PC-9 (cell line): ENCODE measurements around the gene FADD. TPM values are rescaled to one million over a fixed set of nuclear protein-coding genes. Genes with fewer than 3 reads are reported as not detected.

Experiments used
- BruUV-seq: library from RNA; stranded (reverse); fragments of 400-500 nt; replicated peaks from 2 replicates; lab custom pipeline; 2021; lab: Mats Ljungman, UMichigan
- CTCF ChIA-PET: fragments of 300-600 bp; sonication (Branson Sonifier 250); formaldehyde crosslinking; loops from one replicate; lab custom pipeline; 2022; ENCODE audit warnings: antibody characterized with exemption; lab: Charles Lee
- POLR2A ChIA-PET: fragments of 300-600 bp; sonication (Branson Sonifier 250); formaldehyde crosslinking; loops from one replicate; lab custom pipeline; 2022; ENCODE audit warnings: antibody characterized with exemption; ENCODE audit not compliant: unreplicated experiment; lab: Charles Lee
- DNase-seq, 2 experiments: peaks; one replicate each; pipeline versions ENCODE4 v3.0.0 to v3.0.0-alpha.2; 2015 to 2022; ENCODE audit warnings: mixed read lengths in 1 of 2
- H2AFZ ChIP-seq: fragments of 200-600 bp; sonication (generic); 2 replicates; pipeline ENCODE4 v1.8.1; 2017; ENCODE audit warnings: antibody characterized with exemption
- H3F3A ChIP-seq: fragments of 200-600 bp; sonication (generic); 2 replicates; pipeline ENCODE4 v1.8.1; 2017; ENCODE audit warnings: antibody characterized with exemption, mild to moderate bottlenecking, low read depth; ENCODE audit not compliant: insufficient read depth
- H3K27ac ChIP-seq: fragments of 200-600 bp; sonication (generic); 2 replicates; pipeline ENCODE4 v1.6.1; 2016; ENCODE audit warnings: mixed run types
- H3K27me3 ChIP-seq: fragments of 200-600 bp; sonication (generic); 2 replicates; pipeline ENCODE4 v1.6.1; 2016; ENCODE audit warnings: low read depth, mixed run types; ENCODE audit not compliant: insufficient read depth
- H3K36me3 ChIP-seq: fragments of 200-600 bp; sonication (generic); 2 replicates; pipeline ENCODE4 v1.6.1; 2016; ENCODE audit warnings: low read depth, mixed run types
- H3K4me1 ChIP-seq: fragments of 200-600 bp; sonication (generic); replicated peaks from 2 replicates; pipeline ENCODE4 v1.6.1; 2016; ENCODE audit warnings: mixed run types; ENCODE audit not compliant: insufficient read depth
- H3K4me2 ChIP-seq: fragments of 200-600 bp; sonication (generic); 2 replicates; pipeline ENCODE4 v1.6.1; 2017; ENCODE audit warnings: mixed run types
- H3K4me3 ChIP-seq: fragments of 200-600 bp; sonication (generic); 2 replicates; pipeline ENCODE4 v1.6.1; 2016; ENCODE audit warnings: mixed run types
- H3K79me2 ChIP-seq: fragments of 200-600 bp; sonication (generic); 2 replicates; pipeline ENCODE4 v1.6.1; 2017; ENCODE audit warnings: low read depth, mixed run types
- H3K9me2 ChIP-seq: fragments of 200-600 bp; sonication (generic); 2 replicates; pipeline ENCODE4 v1.8.1; 2017; ENCODE audit warnings: mild to moderate bottlenecking; ENCODE audit not compliant: insufficient read depth
- H3K9me3 ChIP-seq: fragments of 200-600 bp; sonication (generic); 2 replicates; pipeline ENCODE4 v1.8.1; 2016; ENCODE audit warnings: low read depth; ENCODE audit not compliant: insufficient read depth
- H4K20me1 ChIP-seq: fragments of 200-600 bp; sonication (generic); 2 replicates; pipeline ENCODE4 v1.8.1; 2017; ENCODE audit not compliant: insufficient read depth
- EZH2 ChIP-seq: fragments of 200-600 bp; sonication (generic); IDR thresholded peaks from 2 replicates; pipeline ENCODE4 v1.8.0; 2017; ENCODE audit warnings: antibody characterized with exemption, low read depth
- intact Hi-C: fragments of 100-400 bp; cut with micrococcal nuclease; formaldehyde crosslinking; loops from one replicate; pipeline ENCODE4 v1.10.0; 2022; ENCODE audit not compliant: unreplicated experiment
- total RNA-seq: library from RNA; stranded (reverse); gene quantifications from 2 replicates; pipeline ENCODE4 v1.2.3, GENCODE V29; 2021
- TF ChIP-seq, protein P1 (sequence below): fragments of 200-600 bp; sonication (generic); conservative IDR thresholded peaks from 2 replicates; pipeline ENCODE4 v1.6.1; 2017; ENCODE audit warnings: mixed run types, antibody characterized with exemption, mild to moderate bottlenecking, moderate library complexity

The FADD gene
- total RNA-seq, 1 experiment from 2014 or later = 47.8 TPM

- Histone ChIP-seq H3K9me2 (no peaks in the 10 kb centered on the region), H3K4me3 (no peak overlapping the region), H3K27ac (no peak overlapping the region), H3K36me3 (peaks cover 73% of the 10 kb centered on the region), H3K4me2 (no peak overlapping the region), H2AFZ (no peak overlapping the region), H3K4me1 (no peaks in the 10 kb centered on the region), H3K79me2 (no peaks in the 10 kb centered on the region), H3K9me3 (no peaks in the 10 kb centered on the region), H3F3A (peaks cover 71% of the 10 kb centered on the region), H4K20me1 (peaks cover 21% of the 10 kb centered on the region), H3K27me3 (no peaks in the 10 kb centered on the region)
- BruUV-seq = no TSS peak
- intact Hi-C loops = no loop called here
- no peak for TF ChIP-seq EZH2
- TF ChIP-seq, protein P1, sequence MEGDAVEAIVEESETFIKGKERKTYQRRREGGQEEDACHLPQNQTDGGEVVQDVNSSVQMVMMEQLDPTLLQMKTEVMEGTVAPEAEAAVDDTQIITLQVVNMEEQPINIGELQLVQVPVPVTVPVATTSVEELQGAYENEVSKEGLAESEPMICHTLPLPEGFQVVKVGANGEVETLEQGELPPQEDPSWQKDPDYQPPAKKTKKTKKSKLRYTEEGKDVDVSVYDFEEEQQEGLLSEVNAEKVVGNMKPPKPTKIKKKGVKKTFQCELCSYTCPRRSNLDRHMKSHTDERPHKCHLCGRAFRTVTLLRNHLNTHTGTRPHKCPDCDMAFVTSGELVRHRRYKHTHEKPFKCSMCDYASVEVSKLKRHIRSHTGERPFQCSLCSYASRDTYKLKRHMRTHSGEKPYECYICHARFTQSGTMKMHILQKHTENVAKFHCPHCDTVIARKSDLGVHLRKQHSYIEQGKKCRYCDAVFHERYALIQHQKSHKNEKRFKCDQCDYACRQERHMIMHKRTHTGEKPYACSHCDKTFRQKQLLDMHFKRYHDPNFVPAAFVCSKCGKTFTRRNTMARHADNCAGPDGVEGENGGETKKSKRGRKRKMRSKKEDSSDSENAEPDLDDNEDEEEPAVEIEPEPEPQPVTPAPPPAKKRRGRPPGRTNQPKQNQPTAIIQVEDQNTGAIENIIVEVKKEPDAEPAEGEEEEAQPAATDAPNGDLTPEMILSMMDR = no peak
- POLR2A ChIA-PET = no interaction called here
- CTCF ChIA-PET = no interaction called here
- DNase-seq = no peak
Observed at GRCh38 chr11:70167120-70167519, 36.0 kb upstream of the FADD start.

DNA sequence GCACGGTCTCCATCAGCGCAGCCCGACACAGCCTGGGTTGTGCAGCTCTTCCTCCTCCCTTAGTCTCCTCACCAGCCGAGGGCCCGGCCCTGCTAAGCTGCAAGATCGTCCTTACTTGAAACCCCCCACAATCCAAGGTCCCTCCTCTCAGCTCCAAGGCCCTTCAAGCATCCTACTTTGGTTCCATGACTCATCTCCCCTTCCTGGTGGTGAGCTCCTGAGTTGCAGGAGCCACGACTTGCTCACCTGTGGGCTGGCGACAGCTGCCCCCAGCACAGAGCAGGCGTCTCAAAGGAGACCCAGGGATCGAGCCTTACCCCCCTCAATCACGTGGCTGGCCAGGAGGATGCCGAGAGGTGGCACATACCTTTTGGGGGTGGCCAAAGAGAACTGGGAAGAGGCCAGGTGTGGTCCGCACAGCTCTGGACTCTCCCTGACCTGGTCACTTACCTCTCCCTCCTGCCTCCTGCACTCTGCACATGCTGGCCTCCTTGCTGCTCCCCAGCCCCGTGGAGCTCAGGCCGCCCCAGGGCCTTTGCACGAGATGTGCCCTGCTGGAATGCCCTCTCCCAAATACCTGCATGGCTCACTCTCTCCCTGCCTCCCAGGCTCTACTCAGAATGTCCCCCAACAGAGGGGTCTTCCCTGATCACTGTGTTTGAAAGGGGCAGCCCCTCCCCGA is 35.2 kb upstream of the FADD start:
- H3F3A ChIP-seq = peaks cover 73% of the 10 kb centered on the region
- H3K9me3 ChIP-seq = no peaks in the 10 kb centered on the region
- intact Hi-C loops = no loop called here
- no peaks in the 10 kb centered on the region for H3K27me3 ChIP-seq
- H3K4me3 ChIP-seq = no peak overlapping the region
- no peaks in the 10 kb centered on the region for H3K79me2 ChIP-seq
- H3K4me1 ChIP-seq = no peaks in the 10 kb centered on the region
- TF ChIP-seq, protein P1 = no peak
- no peak for TF ChIP-seq EZH2
- no peaks in the 10 kb centered on the region for H3K9me2 ChIP-seq
- peaks cover 73% of the 10 kb centered on the region for H3K36me3 ChIP-seq
- BruUV-seq = no TSS peak
- H4K20me1 ChIP-seq = peaks cover 22% of the 10 kb centered on the region
- CTCF ChIA-PET = no interaction called here
- no peak overlapping the region for H2AFZ ChIP-seq
- H3K27ac ChIP-seq = no peak overlapping the region
- POLR2A ChIA-PET = no interaction called here
- DNase-seq = no peak
- no peak overlapping the region for H3K4me2 ChIP-seq

DNA sequence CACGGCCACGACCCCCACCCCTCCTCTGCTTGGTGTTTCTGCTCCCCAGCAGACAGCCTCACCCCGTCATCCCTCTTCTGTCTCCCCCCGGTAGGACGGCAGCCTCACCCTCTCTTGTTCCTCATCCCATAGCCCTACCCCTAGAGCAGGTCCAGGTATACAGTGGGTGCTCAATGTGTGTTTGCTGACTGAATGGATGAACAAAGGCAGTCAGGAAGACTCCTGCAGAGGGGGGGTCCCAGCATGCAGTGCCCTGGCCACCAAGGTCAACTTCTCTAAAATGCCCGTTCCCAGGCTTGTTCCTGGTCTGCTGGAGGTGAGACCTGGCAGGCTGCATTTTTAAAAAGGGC is 34.7 kb upstream of the FADD start:
- ChIA-PET POLR2A (interaction anchor here (0.6 kb wide), 1 partner anchor 29 kb away, joined by 3 read pairs; no protein-coding TSS in a partner anchor), CTCF (no interaction called here)
- TF ChIP-seq, protein P1 = no peak
- TF ChIP-seq EZH2 = no peak
- no peak overlapping the region for H2AFZ ChIP-seq
- peaks cover 73% of the 10 kb centered on the region for H3K36me3 ChIP-seq
- no TSS peak for BruUV-seq
- intact Hi-C loops = no loop called here
- H4K20me1 ChIP-seq = peaks cover 17% of the 10 kb centered on the region
- H3K4me2 ChIP-seq = no peak overlapping the region
- H3K9me3 ChIP-seq = no peaks in the 10 kb centered on the region
- no peak overlapping the region for H3K4me3 ChIP-seq
- H3K9me2 ChIP-seq = no peaks in the 10 kb centered on the region
- no peaks in the 10 kb centered on the region for H3K79me2 ChIP-seq
- no peak for DNase-seq
- H3K27ac ChIP-seq = no peak overlapping the region
- H3K4me1 ChIP-seq = no peaks in the 10 kb centered on the region
- H3F3A ChIP-seq = peaks cover 73% of the 10 kb centered on the region
- H3K27me3 ChIP-seq = no peaks in the 10 kb centered on the region
